GM18867 (cell line): ENCODE results near the gene CHKA.

Experiments used
- ATAC-seq: cut with Tn5 transposase; IDR thresholded peaks from one replicate; pipeline ENCODE4 v1.9.1; 2021; ENCODE audit warnings: mild to moderate bottlenecking, moderate library complexity; ENCODE audit not compliant: unreplicated experiment

CHKA gene

DNA sequence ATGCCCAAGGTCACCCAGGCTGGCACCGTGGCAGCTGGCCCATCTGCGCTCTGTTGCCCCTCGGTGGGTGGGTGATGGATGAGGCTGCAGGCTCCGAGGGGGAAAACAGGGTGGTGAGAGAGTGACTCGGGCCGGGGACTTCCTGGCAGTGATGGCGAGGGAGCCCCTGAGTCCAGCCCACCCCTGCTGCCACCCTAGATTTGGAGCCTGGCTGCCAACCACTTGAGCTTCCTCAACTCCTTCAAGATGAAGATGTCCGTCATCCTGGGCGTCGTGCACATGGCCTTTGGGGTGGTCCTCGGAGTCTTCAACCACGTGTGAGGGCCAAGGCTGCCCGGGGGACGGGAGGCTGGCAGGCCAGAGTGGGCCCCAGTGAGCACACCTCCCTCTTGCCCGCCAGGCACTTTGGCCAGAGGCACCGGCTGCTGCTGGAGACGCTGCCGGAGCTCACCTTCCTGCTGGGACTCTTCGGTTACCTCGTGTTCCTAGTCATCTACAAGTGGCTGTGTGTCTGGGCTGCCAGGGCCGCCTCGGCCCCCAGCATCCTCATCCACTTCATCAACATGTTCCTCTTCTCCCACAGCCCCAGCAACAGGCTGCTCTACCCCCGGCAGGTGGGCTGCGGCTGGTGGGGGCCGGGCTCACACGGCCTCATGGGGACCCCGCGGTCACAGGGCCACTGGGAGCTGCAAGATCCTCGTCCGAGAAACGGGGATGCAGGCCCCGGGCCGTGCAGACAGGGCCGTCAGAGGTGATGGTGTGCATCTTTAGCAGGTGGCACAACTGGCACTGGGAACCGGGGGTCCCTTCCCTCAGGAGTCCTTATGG is 72.3 kb downstream of the CHKA start:
- ATAC-seq = no peak

DNA sequence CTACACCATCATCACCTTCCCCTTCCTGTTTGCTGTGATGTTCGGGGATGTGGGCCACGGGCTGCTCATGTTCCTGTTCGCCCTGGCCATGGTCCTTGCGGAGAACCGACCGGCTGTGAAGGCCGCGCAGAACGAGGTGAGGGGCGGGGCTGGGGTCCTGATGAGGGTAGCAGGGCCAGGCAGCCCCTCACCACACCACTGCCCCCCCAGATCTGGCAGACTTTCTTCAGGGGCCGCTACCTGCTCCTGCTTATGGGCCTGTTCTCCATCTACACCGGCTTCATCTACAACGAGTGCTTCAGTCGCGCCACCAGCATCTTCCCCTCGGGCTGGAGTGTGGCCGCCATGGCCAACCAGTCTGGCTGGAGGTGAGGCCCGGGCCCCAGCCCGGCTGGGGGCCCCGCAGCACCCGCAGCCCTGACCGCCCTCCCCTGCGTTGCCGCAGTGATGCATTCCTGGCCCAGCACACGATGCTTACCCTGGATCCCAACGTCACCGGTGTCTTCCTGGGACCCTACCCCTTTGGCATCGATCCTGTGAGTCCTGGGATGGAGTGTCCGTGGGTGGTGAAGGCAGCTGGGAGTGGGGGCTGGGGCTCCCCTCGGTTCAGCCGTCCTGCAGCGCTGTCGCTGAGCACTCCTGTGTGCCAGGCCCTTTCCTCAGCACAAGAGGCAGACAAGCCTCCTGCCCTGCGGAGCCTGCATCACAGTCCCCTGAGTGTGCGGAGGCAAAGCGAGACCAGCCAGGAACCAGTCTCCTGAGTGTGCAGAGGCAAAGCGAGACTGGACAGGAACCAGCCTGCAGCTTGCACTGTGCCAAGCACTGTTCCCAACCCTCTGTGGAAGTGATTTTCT is 73.5 kb downstream of the CHKA start:
- no peak for ATAC-seq

GRCh38 chr11:68044898-68045351 is 76.3 kb downstream of the CHKA start:
- ATAC-seq = no peak

DNA sequence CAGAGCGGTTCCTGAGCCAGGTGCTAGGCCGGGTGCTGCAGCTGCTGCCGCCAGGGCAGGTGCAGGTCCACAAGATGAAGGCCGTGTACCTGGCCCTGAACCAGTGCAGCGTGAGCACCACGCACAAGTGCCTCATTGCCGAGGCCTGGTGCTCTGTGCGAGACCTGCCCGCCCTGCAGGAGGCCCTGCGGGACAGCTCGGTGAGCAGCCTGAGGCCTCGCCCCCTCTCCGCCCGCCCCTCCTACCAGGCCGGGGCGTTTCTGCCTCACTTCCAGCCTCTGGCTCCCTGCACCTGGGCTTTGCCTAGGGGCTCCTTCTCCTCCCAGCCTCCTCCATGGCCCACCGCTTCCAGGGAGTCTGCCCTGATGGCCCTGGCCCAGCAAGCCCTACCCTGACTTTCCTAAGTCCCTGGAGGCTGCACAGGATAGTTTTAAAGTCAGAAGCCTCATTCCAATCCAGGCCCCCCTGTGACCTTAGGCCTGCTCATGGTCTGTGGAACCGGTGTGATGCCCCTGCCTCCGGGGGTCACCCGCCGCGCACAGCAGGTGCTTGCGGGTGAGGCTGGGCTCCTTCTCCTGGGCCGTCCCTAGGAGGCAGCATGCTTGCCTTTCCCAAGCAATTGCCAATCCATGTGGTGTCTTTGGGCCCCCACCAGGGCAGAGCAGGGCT is 76.9 kb downstream of the CHKA start:
- no peak for ATAC-seq

DNA sequence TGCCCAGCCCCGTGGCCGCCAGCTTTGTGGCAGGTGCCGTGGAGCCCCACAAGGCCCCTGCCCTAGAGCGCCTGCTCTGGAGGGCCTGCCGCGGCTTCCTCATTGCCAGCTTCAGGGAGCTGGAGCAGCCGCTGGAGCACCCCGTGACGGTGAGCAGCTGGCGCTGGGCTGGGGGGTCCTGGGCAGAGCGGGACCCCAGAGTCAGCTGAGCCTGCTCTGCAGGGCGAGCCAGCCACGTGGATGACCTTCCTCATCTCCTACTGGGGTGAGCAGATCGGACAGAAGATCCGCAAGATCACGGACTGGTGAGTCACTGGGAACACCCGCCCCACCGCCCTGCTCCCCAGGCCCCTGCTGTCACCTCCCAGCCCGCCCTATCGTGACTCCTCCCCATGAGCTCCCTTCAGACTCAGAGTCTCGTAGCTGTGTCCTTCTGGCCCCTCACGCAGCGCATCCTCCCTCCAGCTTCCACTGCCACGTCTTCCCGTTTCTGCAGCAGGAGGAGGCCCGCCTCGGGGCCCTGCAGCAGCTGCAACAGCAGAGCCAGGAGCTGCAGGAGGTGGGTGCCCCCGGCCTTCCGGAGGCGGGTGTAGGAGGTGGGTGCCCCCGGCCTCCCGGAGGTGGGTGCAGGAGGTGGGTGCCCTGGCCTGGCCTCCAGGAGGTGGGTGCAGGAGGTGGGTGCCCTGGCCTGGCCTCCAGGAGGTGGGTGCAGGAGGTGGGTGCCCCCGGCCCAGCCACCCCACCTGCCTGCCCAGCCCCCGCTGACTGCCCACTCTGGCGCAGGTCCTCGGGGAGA is 77.6 kb downstream of the CHKA start:
- ATAC-seq = no peak

DNA sequence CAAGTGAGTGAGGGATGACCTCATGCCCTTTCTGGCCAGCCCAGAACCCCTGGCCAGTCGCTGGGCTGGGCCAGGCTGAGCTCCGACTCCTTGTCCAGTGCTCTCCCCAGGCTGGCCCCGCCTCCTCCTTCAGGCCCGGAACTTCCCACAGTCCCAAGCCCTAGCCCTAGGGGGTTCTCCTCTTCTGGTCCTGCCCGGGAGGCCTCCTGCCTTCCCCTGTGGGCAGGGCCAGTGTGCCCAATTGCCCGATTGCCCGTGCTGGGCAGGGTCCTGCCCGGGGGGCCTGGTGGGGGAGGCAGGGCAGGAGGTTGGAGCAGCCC is 78.2 kb downstream of the CHKA start:
- ATAC-seq = no peak

- no peak for ATAC-seq
Measured at GRCh38 chr11:68042219-68043028, 78.8 kb downstream of the CHKA start.

DNA sequence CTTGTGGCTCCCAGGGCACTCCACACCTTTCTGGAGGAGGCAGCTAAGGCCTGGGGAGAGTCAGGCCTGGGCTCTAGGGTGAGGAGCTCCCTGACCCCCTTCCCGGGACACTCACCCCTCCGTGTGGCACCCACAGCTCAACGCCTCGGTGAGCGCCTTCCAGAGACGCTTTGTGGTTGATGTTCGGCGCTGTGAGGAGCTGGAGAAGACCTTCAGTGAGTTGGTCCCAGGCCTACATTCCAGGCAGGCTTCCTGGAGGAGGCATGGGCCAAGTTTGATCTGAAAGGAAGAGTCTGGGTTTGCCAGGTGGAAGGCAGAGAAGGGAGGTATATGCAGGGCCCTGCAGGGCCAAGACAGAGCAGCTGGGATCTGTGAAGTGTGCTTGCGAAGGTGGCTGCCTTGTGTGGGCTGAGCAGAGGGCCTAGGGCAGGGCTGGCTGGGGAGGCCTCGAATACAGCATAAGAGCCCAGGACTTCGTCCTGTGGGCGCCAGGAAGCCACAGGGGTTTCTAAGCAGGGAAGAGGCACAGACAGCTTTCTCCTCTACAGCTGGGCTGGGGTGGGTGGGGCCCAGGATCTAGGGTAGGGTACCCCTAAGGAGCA is 79.5 kb downstream of the CHKA start:
- no peak for ATAC-seq

DNA sequence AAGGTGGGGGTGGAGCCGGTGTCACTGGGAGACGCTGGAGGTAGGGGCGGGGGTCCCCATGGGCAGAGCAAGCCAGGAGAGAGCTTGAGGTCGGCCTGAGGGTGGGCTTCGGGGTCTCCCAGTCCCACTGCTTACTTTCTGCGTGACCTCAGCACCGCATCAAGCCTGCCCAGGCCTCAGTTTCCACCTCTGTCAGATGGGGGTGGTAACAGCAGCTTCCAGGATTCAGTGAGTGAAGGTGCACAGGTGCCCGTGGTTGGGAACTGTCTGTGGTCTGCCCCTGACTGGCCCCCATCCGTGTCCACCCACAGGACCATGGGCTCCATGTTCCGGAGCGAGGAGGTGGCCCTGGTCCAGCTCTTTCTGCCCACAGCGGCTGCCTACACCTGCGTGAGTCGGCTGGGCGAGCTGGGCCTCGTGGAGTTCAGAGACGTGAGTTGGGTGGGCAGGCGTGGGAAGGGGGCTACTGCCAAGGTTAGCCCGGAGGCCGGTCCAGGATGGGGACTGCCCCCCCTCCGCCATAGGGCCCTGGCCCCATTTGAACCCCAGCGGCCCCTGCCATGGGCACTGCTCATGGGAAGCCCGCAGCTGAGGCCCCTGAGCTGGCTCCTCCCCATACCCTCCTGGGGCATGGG is 80.1 kb downstream of the CHKA start:
- no peak for ATAC-seq

DNA sequence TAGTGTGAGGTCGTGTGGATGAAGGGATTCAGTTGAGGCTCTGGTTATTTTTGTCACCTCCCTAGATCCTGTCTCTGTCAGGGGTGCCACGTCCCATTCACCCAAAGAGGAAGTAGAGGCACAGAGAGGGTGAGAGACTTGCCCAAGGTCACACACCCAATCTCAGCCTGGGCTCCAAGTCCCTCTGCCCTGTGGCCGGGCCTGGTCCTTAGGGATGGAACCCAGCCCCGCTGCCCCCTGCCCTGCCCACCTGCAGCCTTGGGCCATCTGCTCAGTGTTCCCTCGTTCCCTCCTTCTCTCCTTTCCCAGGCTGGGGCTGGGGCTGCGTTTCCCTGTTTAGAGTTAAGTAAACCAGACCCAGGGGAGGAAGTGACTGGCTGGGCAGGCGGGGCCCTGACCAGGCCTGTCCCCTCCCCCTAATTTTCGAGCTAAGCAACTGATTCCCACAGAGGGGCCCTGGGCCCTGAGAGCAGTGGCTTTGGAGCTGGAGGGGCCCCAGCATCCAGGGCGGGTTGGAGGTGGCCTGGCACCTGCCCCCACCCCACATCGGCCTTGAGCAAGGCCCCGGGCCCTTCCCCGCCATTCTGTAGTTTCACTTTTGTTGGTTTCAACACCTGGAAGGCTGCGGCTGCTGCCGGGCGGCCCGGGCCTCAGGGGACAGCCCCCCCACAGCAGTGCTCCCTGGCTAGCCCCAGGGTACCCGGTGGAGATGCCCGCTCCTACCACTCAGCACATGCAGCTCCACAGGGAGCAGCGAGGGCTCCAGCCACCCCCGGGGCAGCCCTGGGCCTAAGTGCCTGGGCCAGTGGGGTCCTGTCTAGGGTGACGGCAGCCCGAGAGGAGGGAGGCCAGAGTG is 80.9 kb downstream of the CHKA start:
- peak; percentile 47 for ATAC-seq

- ATAC-seq = no peak
Measured at GRCh38 chr11:68039526-68040086, 81.6 kb downstream of the CHKA start.

DNA sequence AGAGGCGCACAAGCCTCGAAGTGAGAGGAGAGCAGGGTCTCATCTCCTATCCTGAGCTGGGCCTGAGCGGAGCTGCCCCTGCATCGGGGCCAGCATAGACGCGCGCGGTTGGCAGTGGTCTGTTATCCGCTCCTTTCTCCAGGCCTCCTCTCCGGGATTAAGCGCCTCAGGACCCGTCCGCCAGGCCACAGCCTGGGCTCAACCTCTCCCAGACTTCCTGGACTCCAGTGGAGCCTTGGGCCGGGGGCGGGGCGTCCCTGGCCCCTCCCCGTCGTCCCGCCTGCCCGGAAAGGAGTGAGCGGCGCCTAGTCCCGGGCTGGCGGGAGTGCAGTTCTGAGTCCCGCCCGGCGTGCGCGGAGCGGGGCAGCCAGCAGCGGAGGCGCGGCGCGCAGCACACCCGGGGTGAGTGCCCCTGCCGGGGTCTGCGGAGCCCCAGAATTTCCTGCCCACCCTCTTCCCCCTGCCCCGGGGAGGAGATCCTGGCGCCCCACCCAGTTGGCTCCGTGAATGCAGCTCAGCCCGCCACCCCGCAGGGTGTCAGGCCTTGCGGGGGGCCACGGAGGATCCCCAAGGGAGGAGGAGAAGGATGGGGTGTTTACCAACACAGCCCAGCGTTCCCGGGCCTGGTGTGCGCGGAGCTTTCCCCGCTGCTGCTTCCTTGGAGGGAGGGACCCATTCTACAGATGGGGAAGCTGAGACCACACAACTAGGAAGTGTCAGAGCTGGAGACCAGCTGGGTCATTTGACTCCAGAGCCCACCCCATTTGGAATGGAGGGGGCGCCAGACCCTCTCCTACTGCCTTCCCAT is 82.3 kb downstream of the CHKA start, which contains the start of gene TCIRG1:
TSS of gene TCIRG1 (plus strand) at position 308 of the 808 bp plus-strand sequence. CDS start 2,247 bp downstream, outside the sequence.
- peak; percentile 43 for ATAC-seq

DNA sequence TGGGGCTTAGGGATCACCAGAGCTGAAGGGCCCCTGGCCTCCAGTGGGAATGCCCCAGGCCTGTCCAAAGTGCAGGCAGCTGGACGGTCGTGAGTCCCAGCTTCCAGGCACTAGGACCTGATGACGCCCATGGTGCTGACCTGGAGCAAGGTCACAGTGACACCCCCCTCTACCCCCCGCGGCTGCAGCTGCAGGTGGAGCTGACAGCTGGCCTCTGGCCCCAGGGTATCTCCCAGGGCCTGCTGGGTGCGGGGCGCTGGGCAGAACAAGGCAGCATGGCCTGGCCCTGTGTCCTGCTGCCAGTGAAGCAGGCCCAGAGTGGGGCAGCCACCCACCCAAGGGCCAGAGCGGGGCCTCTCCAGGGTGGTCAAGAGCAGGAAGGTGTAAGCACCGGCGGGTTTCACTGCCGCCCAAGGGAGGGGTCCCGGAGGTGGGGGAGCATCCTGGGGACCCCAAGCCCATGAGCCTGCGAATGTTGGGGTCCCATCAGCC is 82.9 kb downstream of the CHKA start:
- ATAC-seq = no peak

GRCh38 chr11:68037411-68038225 is 83.6 kb downstream of the CHKA start:
- no peak for ATAC-seq

GRCh38 chr11:68036717-68037239 is 84.4 kb downstream of the CHKA start:
- ATAC-seq = no peak
